Measurements from ENCODE around the gene ARL9.

Gene ARL9

DNA sequence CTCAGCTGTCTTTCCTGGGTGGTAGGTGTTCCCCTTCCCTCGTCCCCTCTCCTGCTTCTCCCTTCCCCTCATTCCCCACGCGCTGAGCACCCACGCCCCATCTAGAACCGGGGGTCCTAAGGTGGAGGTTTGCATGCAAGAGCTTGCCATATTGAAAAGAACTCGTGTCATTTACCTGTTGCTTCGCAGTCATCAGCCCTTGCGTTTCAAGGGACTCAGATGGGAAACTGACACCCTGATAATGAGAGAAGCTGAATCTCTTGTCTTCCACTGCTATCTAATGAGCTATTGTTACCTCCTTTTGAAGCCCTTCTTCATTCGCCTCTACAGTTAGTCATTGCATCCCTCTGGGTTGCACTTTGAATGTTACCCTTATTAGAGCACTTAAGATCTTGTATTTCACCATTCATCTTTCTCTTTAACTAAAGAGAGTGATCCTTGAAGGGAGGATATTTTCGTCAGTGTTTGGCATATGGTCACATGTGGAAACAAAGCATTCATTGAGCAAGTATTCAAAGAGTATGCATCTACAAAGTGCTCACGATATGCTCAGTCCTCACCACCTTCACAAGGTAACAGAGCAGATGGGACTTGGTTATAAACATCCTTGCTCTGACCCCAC lies 25.7 kb downstream of the ARL9 start:
- no peak for DNase-seq (ENCODE audit: low read depth, low spot score)

DNA sequence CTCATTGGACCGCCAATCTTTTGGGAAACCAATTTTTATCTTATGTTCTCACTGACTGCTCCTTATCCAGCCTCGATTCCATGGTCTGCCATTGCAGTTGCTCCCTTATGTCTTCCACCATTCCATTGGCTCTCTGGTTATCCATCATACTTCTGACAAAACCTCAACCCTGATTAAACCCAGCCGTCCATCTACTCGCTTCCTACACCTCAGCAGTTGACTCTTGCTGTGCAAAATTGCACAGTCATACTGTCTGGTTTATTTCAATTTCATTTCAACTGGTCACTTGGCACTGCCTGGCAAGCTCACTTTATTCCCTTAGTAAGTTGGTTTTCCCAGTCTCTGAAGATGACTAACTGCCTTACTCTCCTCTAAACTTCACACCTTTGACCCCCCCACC lies 26.2 kb downstream of the ARL9 start:
- DNase-seq (ENCODE audit: low read depth, low spot score) = no peak

GRCh38 chr4:56532239-56532638 lies 26.6 kb downstream of the ARL9 start:
- no peak for DNase-seq (ENCODE audit: low read depth, low spot score)

- DNase-seq (ENCODE audit: low read depth, low spot score) = no peak
Observed at GRCh38 chr4:56535915-56536314, 30.3 kb downstream of the ARL9 start.

GRCh38 chr4:56537147-56537546 lies 31.6 kb downstream of the ARL9 start:
- no peak for DNase-seq (ENCODE audit: low read depth, low spot score)

- DNase-seq (ENCODE audit: low read depth, low spot score) = no peak
Observed at GRCh38 chr4:56540826-56541225, 35.2 kb downstream of the ARL9 start.

GRCh38 chr4:56544573-56545131 lies 39.1 kb downstream of the ARL9 start:
- DNase-seq (ENCODE audit: low read depth, low spot score) = peak; percentile 29

DNA sequence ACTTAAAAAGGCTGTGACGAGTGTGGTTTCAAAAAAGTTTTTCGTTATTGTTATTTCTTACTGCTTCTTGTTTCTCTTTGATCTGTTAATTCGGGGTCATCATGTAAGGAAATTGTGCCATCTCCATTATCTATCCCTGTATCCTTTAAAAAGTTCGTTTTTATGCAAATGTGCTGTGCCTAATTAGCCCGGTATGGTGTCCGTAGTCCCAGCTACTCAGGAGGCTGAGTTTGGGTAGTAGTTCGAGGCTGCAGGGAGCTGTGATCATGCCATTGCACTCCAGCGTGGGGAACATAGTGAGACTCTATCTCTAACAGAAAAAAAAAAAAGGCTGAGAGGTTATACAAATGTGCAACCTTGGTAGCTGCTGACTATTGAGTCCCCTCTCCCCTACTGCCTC lies 45.1 kb downstream of the ARL9 start:
- no peak for DNase-seq (ENCODE audit: low read depth, low spot score)

- DNase-seq (ENCODE audit: low read depth, low spot score) = no peak
Observed at GRCh38 chr4:56551516-56551915, 45.9 kb downstream of the ARL9 start.

GRCh38 chr4:56552273-56552672 lies 46.7 kb downstream of the ARL9 start:
- DNase-seq (ENCODE audit: low read depth, low spot score) = no peak

DNA sequence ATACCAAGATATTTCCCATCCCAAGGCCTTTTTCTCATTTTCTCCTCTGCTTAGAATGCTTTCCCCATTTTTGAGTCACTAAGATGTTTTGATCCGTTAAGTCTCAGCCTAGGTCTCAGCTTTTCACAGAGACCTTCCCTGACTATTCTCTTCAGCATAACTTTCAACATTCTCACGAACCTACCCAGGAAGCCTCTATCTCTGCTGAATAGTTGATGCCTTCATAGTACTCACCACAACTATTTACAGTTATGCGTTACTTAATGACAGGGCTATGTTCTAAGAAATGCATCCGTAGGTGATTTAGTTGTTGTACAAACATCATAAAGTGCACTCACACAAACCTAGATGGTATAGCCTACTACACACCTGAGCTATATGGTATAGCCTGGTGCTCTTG lies 64.5 kb downstream of the ARL9 start:
- DNase-seq (ENCODE audit: low read depth, low spot score) = no peak
